ENCODE results near the gene CLEC10A. TPM values are rescaled to one million over a fixed set of nuclear protein-coding genes. Genes with fewer than 3 reads are reported as not detected.

The CLEC10A gene
- total and polyA plus RNA-seq, 2 experiments from 2014 or later = not detected

DNA sequence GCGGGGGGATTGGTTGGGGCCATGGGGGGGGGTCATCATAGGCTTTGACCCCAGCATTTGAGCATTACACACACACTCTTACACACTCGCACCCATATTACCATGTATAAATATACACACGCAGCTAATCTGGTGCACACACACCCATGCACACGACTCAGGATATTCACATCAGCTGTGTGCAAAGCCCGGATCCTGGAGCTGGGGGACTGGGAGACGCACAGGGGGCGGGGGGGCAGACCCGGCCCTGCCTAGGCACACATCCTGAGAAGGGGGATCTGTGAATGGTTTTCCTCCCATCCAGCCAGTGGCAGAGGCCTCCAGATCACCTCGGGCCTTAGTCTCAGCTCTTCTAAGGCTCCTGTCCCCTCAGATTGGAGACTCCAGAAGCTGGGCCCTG, 28.9 kb upstream of the CLEC10A start:
- H3K27me3 ChIP-seq (ENCODE audit: insufficient read depth) = no peaks in the 10 kb centered on the region
- H3F3A ChIP-seq (replicated peaks; ENCODE audit: low read depth) = 0 out of 2 replicates have a peak, but pooled peaks cover 7% of the 10 kb centered on the region
- ATAC-seq (no peak), DNase-seq (ENCODE audit: low spot score) (no peak)
- Mint-ChIP-seq H3K27me3 (ENCODE audit: insufficient read depth, low read depth, poor library complexity) (peaks cover 6% of the 10 kb centered on the region), H3K4me3 (no peak overlapping the region), H3K9me3 (peaks cover 8% of the 10 kb centered on the region), H3K4me1 (peaks cover 11% of the 10 kb centered on the region), H3K27ac (no peak overlapping the region), H3K36me3 (ENCODE audit: low read depth) (0 out of 3 replicates have a peak, but pooled peaks cover 3% of the 10 kb centered on the region)
- no peaks in the 10 kb centered on the region for H3K9me2 ChIP-seq (ENCODE audit: insufficient read depth)
- H4K20me1 ChIP-seq (replicated peaks; ENCODE audit: insufficient read depth) = no peaks in the 10 kb centered on the region; the same call in 1 of the 2 replicates
- no peaks in the 10 kb centered on the region for H3K36me3 ChIP-seq (ENCODE audit: insufficient read depth)
- no peak overlapping the region for H3K4me2 ChIP-seq
- H3K4me3 ChIP-seq = no peak overlapping the region
- H3K79me2 ChIP-seq (replicated peaks; ENCODE audit: insufficient read depth) = no peaks in the 10 kb centered on the region
- TF ChIP-seq NANOG (IDR thresholded peaks at IDR 0.05; ENCODE audit: borderline replicate concordance) (no peak), CREB1 (CRISPR knock-in tag; IDR thresholded peaks at IDR 0.05; ENCODE audit: low read depth) (no peak), STAT1 (IDR thresholded peaks at IDR 0.05; ENCODE audit: unreplicated experiment) (no peak), EZH2phosphoT487 (IDR thresholded peaks at IDR 0.05; ENCODE audit: unreplicated experiment) (no peak), EZH2 (IDR thresholded peaks at IDR 0.05; ENCODE audit: low read depth, unreplicated experiment) (no peak), POLR2AphosphoS5 (IDR thresholded peaks at IDR 0.05; ENCODE audit: low read depth) (no peak), JUNB (IDR thresholded peaks at IDR 0.05; ENCODE audit: unreplicated experiment) (no peak)
- TF ChIP-seq, protein P1, sequence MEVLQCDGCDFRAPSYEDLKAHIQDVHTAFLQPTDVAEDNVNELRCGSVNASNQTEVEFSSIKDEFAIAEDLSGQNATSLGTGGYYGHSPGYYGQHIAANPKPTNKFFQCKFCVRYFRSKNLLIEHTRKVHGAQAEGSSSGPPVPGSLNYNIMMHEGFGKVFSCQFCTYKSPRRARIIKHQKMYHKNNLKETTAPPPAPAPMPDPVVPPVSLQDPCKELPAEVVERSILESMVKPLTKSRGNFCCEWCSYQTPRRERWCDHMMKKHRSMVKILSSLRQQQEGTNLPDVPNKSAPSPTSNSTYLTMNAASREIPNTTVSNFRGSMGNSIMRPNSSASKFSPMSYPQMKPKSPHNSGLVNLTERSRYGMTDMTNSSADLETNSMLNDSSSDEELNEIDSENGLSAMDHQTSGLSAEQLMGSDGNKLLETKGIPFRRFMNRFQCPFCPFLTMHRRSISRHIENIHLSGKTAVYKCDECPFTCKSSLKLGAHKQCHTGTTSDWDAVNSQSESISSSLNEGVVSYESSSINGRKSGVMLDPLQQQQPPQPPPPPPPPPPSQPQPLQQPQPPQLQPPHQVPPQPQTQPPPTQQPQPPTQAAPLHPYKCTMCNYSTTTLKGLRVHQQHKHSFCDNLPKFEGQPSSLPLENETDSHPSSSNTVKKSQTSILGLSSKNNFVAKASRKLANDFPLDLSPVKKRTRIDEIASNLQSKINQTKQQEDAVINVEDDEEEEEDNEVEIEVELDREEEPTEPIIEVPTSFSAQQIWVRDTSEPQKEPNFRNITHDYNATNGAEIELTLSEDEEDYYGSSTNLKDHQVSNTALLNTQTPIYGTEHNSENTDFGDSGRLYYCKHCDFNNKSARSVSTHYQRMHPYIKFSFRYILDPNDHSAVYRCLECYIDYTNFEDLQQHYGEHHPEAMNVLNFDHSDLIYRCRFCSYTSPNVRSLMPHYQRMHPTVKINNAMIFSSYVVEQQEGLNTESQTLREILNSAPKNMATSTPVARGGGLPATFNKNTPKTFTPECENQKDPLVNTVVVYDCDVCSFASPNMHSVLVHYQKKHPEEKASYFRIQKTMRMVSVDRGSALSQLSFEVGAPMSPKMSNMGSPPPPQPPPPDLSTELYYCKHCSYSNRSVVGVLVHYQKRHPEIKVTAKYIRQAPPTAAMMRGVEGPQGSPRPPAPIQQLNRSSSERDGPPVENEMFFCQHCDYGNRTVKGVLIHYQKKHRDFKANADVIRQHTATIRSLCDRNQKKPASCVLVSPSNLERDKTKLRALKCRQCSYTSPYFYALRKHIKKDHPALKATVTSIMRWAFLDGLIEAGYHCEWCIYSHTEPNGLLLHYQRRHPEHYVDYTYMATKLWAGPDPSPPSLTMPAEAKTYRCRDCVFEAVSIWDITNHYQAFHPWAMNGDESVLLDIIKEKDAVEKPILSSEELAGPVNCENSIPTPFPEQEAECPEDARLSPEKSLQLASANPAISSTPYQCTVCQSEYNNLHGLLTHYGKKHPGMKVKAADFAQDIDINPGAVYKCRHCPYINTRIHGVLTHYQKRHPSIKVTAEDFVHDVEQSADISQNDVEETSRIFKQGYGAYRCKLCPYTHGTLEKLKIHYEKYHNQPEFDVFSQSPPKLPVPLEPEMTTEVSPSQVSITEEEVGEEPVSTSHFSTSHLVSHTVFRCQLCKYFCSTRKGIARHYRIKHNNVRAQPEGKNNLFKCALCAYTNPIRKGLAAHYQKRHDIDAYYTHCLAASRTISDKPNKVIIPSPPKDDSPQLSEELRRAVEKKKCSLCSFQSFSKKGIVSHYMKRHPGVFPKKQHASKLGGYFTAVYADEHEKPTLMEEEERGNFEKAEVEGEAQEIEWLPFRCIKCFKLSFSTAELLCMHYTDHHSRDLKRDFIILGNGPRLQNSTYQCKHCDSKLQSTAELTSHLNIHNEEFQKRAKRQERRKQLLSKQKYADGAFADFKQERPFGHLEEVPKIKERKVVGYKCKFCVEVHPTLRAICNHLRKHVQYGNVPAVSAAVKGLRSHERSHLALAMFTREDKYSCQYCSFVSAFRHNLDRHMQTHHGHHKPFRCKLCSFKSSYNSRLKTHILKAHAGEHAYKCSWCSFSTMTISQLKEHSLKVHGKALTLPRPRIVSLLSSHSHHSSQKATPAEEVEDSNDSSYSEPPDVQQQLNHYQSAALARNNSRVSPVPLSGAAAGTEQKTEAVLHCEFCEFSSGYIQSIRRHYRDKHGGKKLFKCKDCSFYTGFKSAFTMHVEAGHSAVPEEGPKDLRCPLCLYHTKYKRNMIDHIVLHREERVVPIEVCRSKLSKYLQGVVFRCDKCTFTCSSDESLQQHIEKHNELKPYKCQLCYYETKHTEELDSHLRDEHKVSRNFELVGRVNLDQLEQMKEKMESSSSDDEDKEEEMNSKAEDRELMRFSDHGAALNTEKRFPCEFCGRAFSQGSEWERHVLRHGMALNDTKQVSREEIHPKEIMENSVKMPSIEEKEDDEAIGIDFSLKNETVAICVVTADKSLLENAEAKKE (CRISPR knock-in tag; IDR thresholded peaks at IDR 0.05) = no peak
- TF ChIP-seq, protein P2, sequence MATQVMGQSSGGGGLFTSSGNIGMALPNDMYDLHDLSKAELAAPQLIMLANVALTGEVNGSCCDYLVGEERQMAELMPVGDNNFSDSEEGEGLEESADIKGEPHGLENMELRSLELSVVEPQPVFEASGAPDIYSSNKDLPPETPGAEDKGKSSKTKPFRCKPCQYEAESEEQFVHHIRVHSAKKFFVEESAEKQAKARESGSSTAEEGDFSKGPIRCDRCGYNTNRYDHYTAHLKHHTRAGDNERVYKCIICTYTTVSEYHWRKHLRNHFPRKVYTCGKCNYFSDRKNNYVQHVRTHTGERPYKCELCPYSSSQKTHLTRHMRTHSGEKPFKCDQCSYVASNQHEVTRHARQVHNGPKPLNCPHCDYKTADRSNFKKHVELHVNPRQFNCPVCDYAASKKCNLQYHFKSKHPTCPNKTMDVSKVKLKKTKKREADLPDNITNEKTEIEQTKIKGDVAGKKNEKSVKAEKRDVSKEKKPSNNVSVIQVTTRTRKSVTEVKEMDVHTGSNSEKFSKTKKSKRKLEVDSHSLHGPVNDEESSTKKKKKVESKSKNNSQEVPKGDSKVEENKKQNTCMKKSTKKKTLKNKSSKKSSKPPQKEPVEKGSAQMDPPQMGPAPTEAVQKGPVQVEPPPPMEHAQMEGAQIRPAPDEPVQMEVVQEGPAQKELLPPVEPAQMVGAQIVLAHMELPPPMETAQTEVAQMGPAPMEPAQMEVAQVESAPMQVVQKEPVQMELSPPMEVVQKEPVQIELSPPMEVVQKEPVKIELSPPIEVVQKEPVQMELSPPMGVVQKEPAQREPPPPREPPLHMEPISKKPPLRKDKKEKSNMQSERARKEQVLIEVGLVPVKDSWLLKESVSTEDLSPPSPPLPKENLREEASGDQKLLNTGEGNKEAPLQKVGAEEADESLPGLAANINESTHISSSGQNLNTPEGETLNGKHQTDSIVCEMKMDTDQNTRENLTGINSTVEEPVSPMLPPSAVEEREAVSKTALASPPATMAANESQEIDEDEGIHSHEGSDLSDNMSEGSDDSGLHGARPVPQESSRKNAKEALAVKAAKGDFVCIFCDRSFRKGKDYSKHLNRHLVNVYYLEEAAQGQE (IDR thresholded peaks at IDR 0.05; ENCODE audit: unreplicated experiment) = no peak
- TF ChIP-seq, protein P3, sequence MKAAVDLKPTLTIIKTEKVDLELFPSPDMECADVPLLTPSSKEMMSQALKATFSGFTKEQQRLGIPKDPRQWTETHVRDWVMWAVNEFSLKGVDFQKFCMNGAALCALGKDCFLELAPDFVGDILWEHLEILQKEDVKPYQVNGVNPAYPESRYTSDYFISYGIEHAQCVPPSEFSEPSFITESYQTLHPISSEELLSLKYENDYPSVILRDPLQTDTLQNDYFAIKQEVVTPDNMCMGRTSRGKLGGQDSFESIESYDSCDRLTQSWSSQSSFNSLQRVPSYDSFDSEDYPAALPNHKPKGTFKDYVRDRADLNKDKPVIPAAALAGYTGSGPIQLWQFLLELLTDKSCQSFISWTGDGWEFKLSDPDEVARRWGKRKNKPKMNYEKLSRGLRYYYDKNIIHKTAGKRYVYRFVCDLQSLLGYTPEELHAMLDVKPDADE (IDR thresholded peaks at IDR 0.05) = no peak
- H3K4me1 ChIP-seq (ENCODE audit: insufficient read depth) = no peaks in the 10 kb centered on the region; the same call in 1 of the 2 replicates
- H3K27ac ChIP-seq (ENCODE audit: low read depth) = no peak overlapping the region
- H2AFZ ChIP-seq = no peak overlapping the region; the same call in 1 of the 2 replicates

All from GM23338 (cell line).